Osteoblast (primary cell): Measurements from ENCODE around the gene COLGALT1. TPM values are rescaled to one million over a fixed set of nuclear protein-coding genes. Genes with fewer than 3 reads are reported as not detected.
A peak's percentile ranks its signal among the peaks of the same experiment; 100 is the strongest.

ENCODE experiments used
- DNase-seq: peaks from one replicate; pipeline ENCODE4 v3.0.0; 2011; ENCODE audit warnings: low spot score, mixed read lengths; ENCODE audit not compliant: insufficient read length; ENCODE audit errors: missing footprints
- H2AFZ ChIP-seq: 2 replicates; pipeline ENCODE4 v1.6.0; 2011; ENCODE audit warnings: mild to moderate bottlenecking, low read length
- H3K27ac ChIP-seq: 2 replicates; pipeline ENCODE4 v1.5.1; 2011; ENCODE audit warnings: mild to moderate bottlenecking, low read depth, low read length, moderate library complexity
- H3K27me3 ChIP-seq: 2 replicates; pipeline ENCODE4 v1.6.0; 2012; ENCODE audit warnings: mild to moderate bottlenecking, control low read depth, inconsistent platforms, low read length, moderate library complexity; ENCODE audit not compliant: insufficient read depth
- H3K36me3 ChIP-seq: 2 replicates; pipeline ENCODE4 v1.5.1; 2011; ENCODE audit warnings: mild to moderate bottlenecking, low read length, control low read depth, moderate library complexity; ENCODE audit not compliant: insufficient read depth
- H3K4me1 ChIP-seq: 2 replicates; pipeline ENCODE4 v1.5.1; 2011; ENCODE audit warnings: mild to moderate bottlenecking, low read length, control low read depth, moderate library complexity; ENCODE audit not compliant: insufficient read depth
- H3K4me2 ChIP-seq: 2 replicates; pipeline ENCODE4 v1.6.0; 2011; ENCODE audit warnings: mild to moderate bottlenecking, low read length; ENCODE audit not compliant: insufficient read depth
- H3K4me3 ChIP-seq: fragments of 200-600 bp; sonication (generic); 3 replicates; pipeline ENCODE4 v1.5.1; 2012; ENCODE audit warnings: mild to moderate bottlenecking, low read length, inconsistent platforms; ENCODE audit not compliant: insufficient read depth
- H3K79me2 ChIP-seq: 2 replicates; pipeline ENCODE4 v1.6.0; 2012; ENCODE audit warnings: mild to moderate bottlenecking, low read length, control low read depth, inconsistent platforms; ENCODE audit not compliant: insufficient read depth
- H3K9me3 ChIP-seq: 2 replicates; pipeline ENCODE4 v1.5.1; 2011; ENCODE audit warnings: low read depth, low read length, control low read depth
- H4K20me1 ChIP-seq: 2 replicates; pipeline ENCODE4 v1.6.0; 2012; ENCODE audit warnings: mild to moderate bottlenecking, low read length, control low read depth; ENCODE audit not compliant: insufficient read depth
- total RNA-seq: library from RNA; depleted of rRNA; stranded (reverse); fragments of >200 nt; gene quantifications from 2 replicates; pipeline ENCODE4 v1.2.3, GENCODE V29; 2012
- TF ChIP-seq, protein P1 (sequence below): IDR thresholded peaks from 2 replicates; pipeline ENCODE4 v1.5.1; 2011; ENCODE audit warnings: mild to moderate bottlenecking, low read depth, low read length, moderate library complexity; ENCODE audit errors: extremely low read depth

The COLGALT1 gene
- total RNA-seq, 1 donor: 108 TPM

GRCh38 chr19:17555929-17556813, 722 bp downstream of the COLGALT1 start:
- TF ChIP-seq, protein P1, sequence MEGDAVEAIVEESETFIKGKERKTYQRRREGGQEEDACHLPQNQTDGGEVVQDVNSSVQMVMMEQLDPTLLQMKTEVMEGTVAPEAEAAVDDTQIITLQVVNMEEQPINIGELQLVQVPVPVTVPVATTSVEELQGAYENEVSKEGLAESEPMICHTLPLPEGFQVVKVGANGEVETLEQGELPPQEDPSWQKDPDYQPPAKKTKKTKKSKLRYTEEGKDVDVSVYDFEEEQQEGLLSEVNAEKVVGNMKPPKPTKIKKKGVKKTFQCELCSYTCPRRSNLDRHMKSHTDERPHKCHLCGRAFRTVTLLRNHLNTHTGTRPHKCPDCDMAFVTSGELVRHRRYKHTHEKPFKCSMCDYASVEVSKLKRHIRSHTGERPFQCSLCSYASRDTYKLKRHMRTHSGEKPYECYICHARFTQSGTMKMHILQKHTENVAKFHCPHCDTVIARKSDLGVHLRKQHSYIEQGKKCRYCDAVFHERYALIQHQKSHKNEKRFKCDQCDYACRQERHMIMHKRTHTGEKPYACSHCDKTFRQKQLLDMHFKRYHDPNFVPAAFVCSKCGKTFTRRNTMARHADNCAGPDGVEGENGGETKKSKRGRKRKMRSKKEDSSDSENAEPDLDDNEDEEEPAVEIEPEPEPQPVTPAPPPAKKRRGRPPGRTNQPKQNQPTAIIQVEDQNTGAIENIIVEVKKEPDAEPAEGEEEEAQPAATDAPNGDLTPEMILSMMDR: no peak

DNA sequence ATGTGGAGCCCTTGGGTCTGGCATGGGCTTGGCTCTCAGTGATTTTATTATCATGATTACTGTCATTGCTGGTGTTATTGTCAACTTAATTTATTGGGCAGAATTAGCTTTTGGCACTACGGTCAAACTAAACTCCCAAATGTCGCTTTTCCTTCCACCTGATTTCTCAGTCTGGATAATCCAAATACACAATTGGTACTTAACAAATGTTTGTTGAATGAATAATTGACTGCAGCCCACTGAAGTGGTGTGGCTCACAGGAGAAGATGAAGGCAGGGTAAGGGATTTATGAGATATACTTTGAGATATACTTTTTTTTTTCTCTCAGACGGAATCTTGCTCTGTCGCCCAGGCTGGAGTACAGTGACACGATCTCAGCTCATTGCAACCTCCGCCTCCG, 1.5 kb downstream of the COLGALT1 start:
- no peak overlapping the region for H2AFZ ChIP-seq
- peaks cover 28% of the 10 kb centered on the region for H3K36me3 ChIP-seq
- H4K20me1 ChIP-seq: no peaks in the 10 kb centered on the region
- TF ChIP-seq, protein P1: no peak
- H3K4me2 ChIP-seq: peak overlapping the region; percentile 83
- DNase-seq: no peak
- H3K9me3 ChIP-seq: no peaks in the 10 kb centered on the region
- H3K4me3 ChIP-seq: peak overlapping the region; percentile 93
- H3K4me1 ChIP-seq: peaks cover 43% of the 10 kb centered on the region
- H3K27me3 ChIP-seq: no peaks in the 10 kb centered on the region
- no peak overlapping the region for H3K27ac ChIP-seq
- H3K79me2 ChIP-seq: peaks cover 37% of the 10 kb centered on the region

More at GRCh38 chr19:17555929-17556813, 722 bp downstream of the COLGALT1 start:
- Histone ChIP-seq H3K9me3 (no peaks in the 10 kb centered on the region), H3K36me3 (peaks cover 20% of the 10 kb centered on the region), H2AFZ (peak overlapping the region; percentile 88), H3K27ac (peak overlapping the region; percentile 54), H3K4me1 (peaks cover 43% of the 10 kb centered on the region), H3K27me3 (no peaks in the 10 kb centered on the region), H3K4me2 (peak overlapping the region; percentile 83), H4K20me1 (no peaks in the 10 kb centered on the region), H3K79me2 (peaks cover 30% of the 10 kb centered on the region), H3K4me3 (peak overlapping the region; percentile 93)
- DNase-seq: peak; percentile 92

DNA sequence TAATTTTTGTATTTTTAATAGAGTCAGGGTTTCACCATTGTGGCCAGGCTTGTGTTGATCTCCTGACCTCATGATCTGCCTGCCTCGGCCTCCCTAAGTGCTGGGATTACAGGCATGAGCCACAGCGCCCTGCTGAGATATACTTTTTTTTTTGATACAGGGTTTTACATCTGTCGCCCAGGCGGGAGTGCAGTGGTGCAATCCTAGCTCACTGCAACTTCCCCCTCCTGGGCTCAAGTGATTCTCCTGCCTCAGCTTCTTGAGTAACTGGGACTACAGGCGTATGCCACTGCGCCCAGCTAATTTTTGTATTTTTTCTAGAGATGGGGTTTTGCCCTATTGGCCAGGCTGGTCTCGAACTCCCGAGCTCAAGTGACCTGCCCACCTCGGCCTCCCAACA, 2.0 kb downstream of the COLGALT1 start:
- H3K27me3 ChIP-seq: no peaks in the 10 kb centered on the region
- TF ChIP-seq, protein P1: no peak

GRCh38 chr19:17560205-17560595, 4.8 kb downstream of the COLGALT1 start:
- Histone ChIP-seq H3K9me3 (no peaks in the 10 kb centered on the region), H3K36me3 (peaks cover 51% of the 10 kb centered on the region), H2AFZ (peak overlapping the region; percentile 64), H3K27me3 (no peaks in the 10 kb centered on the region), H3K27ac (peak overlapping the region; percentile 93), H3K4me3 (no peak overlapping the region), H4K20me1 (no peaks in the 10 kb centered on the region), H3K79me2 (peaks cover 58% of the 10 kb centered on the region), H3K4me1 (peaks cover 26% of the 10 kb centered on the region), H3K4me2 (no peak overlapping the region)
- TF ChIP-seq, protein P1: no peak
- DNase-seq: peak; percentile 98

More for the DNA sequence above, 2.0 kb downstream of the COLGALT1 start:
- Histone ChIP-seq H4K20me1 (no peaks in the 10 kb centered on the region), H3K36me3 (peaks cover 33% of the 10 kb centered on the region), H3K9me3 (no peaks in the 10 kb centered on the region), H2AFZ (no peak overlapping the region), H3K4me3 (no peak overlapping the region), H3K4me1 (peaks cover 43% of the 10 kb centered on the region), H3K79me2 (peaks cover 42% of the 10 kb centered on the region), H3K27ac (no peak overlapping the region), H3K4me2 (no peak overlapping the region)
- no peak for DNase-seq
